Neural crest cell (in vitro differentiated cells): ENCODE data around the gene PRDM12. TPM values are rescaled to one million over a fixed set of nuclear protein-coding genes. Genes with fewer than 3 reads are reported as not detected.

Experiments used
- DNase-seq: peaks from one replicate; pipeline ENCODE4 v3.0.0; 2021; ENCODE audit warnings: low read depth, mixed read lengths, low spot score
- H3K27ac Mint-ChIP-seq: one replicate; pipeline ENCODE4 v1.8.0; 2021; ENCODE audit warnings: mild to moderate bottlenecking, mixed read lengths; ENCODE audit not compliant: unreplicated experiment
- H3K27me3 Mint-ChIP-seq: 2 replicates; pipeline ENCODE4 v1.8.0; 2021; ENCODE audit warnings: low read depth, mild to moderate bottlenecking, mixed read lengths
- H3K36me3 Mint-ChIP-seq: 2 replicates; pipeline ENCODE4 v1.8.0; 2021; ENCODE audit warnings: low read depth, mild to moderate bottlenecking, mixed read lengths
- H3K4me1 Mint-ChIP-seq: 2 replicates; pipeline ENCODE4 v1.8.0; 2021; ENCODE audit warnings: mixed read lengths
- H3K4me3 Mint-ChIP-seq: one replicate; pipeline ENCODE4 v1.8.0; 2021; ENCODE audit warnings: mild to moderate bottlenecking, mixed read lengths
- H3K9me3 Mint-ChIP-seq: 2 replicates; pipeline ENCODE4 v1.8.0; 2021; ENCODE audit warnings: mixed read lengths
- total RNA-seq: library from RNA; stranded (reverse); gene quantifications from 2 replicates; pipeline ENCODE4 v1.2.1, GENCODE V29; 2021
- TF ChIP-seq, protein P1 (sequence below): fragments of 200-600 bp; sonication (generic); conservative IDR thresholded peaks from 2 replicates; pipeline ENCODE4 v1.5.0; 2021; ENCODE audit warnings: antibody characterized with exemption, mild to moderate bottlenecking

PRDM12 gene
- total RNA-seq, 1 donor from 2014 or later: 2.2 TPM

GRCh38 chr9:130660683-130661450, 3.5 kb upstream of the PRDM12 start:
- no peak overlapping the region for H3K27ac Mint-ChIP-seq
- peak overlapping the region; percentile 67 for H3K4me3 Mint-ChIP-seq
- no peaks in the 10 kb centered on the region for H3K9me3 Mint-ChIP-seq
- TF ChIP-seq, protein P1, sequence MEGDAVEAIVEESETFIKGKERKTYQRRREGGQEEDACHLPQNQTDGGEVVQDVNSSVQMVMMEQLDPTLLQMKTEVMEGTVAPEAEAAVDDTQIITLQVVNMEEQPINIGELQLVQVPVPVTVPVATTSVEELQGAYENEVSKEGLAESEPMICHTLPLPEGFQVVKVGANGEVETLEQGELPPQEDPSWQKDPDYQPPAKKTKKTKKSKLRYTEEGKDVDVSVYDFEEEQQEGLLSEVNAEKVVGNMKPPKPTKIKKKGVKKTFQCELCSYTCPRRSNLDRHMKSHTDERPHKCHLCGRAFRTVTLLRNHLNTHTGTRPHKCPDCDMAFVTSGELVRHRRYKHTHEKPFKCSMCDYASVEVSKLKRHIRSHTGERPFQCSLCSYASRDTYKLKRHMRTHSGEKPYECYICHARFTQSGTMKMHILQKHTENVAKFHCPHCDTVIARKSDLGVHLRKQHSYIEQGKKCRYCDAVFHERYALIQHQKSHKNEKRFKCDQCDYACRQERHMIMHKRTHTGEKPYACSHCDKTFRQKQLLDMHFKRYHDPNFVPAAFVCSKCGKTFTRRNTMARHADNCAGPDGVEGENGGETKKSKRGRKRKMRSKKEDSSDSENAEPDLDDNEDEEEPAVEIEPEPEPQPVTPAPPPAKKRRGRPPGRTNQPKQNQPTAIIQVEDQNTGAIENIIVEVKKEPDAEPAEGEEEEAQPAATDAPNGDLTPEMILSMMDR: no peak
- peaks cover 94% of the 10 kb centered on the region for H3K27me3 Mint-ChIP-seq
- peak; percentile 64 for DNase-seq
- H3K4me1 Mint-ChIP-seq: peaks cover 20% of the 10 kb centered on the region
- peaks cover 3% of the 10 kb centered on the region for H3K36me3 Mint-ChIP-seq

- peaks cover 94% of the 10 kb centered on the region for H3K27me3 Mint-ChIP-seq
- H3K36me3 Mint-ChIP-seq: peaks cover 3% of the 10 kb centered on the region
- peaks cover 24% of the 10 kb centered on the region for H3K4me1 Mint-ChIP-seq
- no peaks in the 10 kb centered on the region for H3K9me3 Mint-ChIP-seq
- peak overlapping the region; percentile 67 for H3K4me3 Mint-ChIP-seq
- DNase-seq: no peak
- TF ChIP-seq, protein P1: no peak
- H3K27ac Mint-ChIP-seq: no peak overlapping the region
Measured at GRCh38 chr9:130661451-130662098, 2.8 kb upstream of the PRDM12 start.

- H3K27ac Mint-ChIP-seq: no peak overlapping the region
- no peak for DNase-seq
- TF ChIP-seq, protein P1: no peak
- no peaks in the 10 kb centered on the region for H3K9me3 Mint-ChIP-seq
- H3K36me3 Mint-ChIP-seq: peaks cover 3% of the 10 kb centered on the region
- H3K27me3 Mint-ChIP-seq: peaks cover 94% of the 10 kb centered on the region
- H3K4me1 Mint-ChIP-seq: peaks cover 24% of the 10 kb centered on the region
- H3K4me3 Mint-ChIP-seq: peak overlapping the region; percentile 67
Measured at GRCh38 chr9:130662099-130662969, 2.1 kb upstream of the PRDM12 start.

DNA sequence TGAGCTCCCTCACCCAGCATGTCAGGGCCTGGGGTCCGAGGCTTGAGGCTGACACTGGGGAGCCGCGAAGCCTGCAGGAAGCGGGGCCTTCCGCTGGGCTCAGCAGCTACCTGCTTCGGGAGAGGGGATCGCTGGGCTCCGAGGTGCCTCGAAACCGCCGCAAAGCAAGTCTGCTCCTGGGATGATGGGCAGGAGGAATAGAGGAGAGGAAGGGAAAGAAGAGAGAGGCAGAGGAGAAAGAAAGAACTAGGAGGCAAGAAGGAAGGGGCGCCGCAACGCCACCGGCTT, 1.5 kb upstream of the PRDM12 start:
- Mint-ChIP-seq H3K4me3 (peak overlapping the region; percentile 66), H3K4me1 (peaks cover 24% of the 10 kb centered on the region), H3K36me3 (peaks cover 3% of the 10 kb centered on the region), H3K9me3 (no peaks in the 10 kb centered on the region), H3K27me3 (peaks cover 94% of the 10 kb centered on the region), H3K27ac (no peak overlapping the region)
- no peak for DNase-seq
- TF ChIP-seq, protein P1: no peak

DNA sequence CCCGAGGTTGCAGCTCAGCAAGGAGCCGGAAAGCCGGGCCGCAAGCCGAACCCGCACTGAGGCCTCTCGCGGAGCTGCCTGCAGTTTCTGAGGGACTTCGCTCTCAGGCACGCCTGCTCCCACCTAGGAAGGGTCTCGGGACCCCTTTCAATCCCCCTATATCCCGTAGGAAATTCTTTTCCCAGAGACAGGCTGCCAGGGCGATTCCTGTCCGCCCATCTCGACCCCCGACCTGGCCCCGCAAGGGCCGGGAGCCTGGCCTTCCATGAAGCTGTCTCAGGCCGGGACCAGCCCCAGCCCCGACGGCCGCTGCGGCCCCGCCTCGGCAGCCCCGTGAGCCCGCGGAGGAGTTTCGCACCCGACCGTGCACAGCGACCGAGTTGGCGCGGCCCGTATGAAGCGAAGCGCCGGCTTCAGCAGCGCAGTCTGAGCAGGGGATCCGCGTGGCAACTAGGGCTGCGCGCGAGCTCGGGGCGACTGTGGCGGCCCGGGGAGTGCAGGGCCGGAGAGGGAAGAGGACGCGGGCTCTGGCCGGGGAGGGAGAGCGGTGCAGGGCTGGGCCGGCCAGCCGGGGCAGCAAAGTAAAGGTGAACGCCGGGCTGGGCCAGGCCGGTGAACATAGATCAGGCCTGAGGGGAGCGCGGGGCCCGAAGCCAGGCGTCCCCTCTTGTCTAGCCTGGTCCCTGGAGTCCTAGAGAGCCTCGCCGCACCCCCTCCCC, 977 bp upstream of the PRDM12 start:
- Mint-ChIP-seq H3K9me3 (no peaks in the 10 kb centered on the region), H3K27me3 (peaks cover 94% of the 10 kb centered on the region), H3K27ac (no peak overlapping the region), H3K36me3 (peaks cover 4% of the 10 kb centered on the region), H3K4me1 (peaks cover 24% of the 10 kb centered on the region), H3K4me3 (peak overlapping the region; percentile 66)
- DNase-seq: no peak
- TF ChIP-seq, protein P1: no peak
